HL-60 (cell line): ENCODE measurements around the gene TEX101.

Source experiments
- DNase-seq, 2 experiments: peaks; one replicate each; pipeline ENCODE4 v3.0.0-alpha.2; 2010 to 2020; ENCODE audit warnings: low read depth in 1 of 2, low spot score in 1 of 2
- H3K27ac ChIP-seq: fragments of 250-450 bp; sonication (Bioruptor Pico); replicated peaks from 2 replicates; pipeline ENCODE4 v1.5.1; 2020; ENCODE audit warnings: mild to moderate bottlenecking, moderate library complexity
- H3K27me3 ChIP-seq: fragments of 250-450 bp; sonication (Bioruptor Pico); 2 replicates; pipeline ENCODE4 v1.5.1; 2021; ENCODE audit warnings: mild to moderate bottlenecking, moderate library complexity; ENCODE audit not compliant: insufficient read depth, poor library complexity, severe bottlenecking
- H3K4me3 ChIP-seq: replicated peaks from 2 replicates; pipeline ENCODE4 v1.5.1; 2011; ENCODE audit warnings: mild to moderate bottlenecking, control low read depth, low read length; ENCODE audit not compliant: insufficient read depth
- CTCF ChIP-seq: IDR thresholded peaks from one replicate; pipeline ENCODE4 v1.5.1; 2011; ENCODE audit warnings: low read length, control low read depth, inconsistent platforms; ENCODE audit not compliant: insufficient read depth
- GABPA ChIP-seq: IDR thresholded peaks from 2 replicates; pipeline ENCODE4 v1.6.1; 2012; ENCODE audit warnings: low read depth
- POLR2AphosphoS5 ChIP-seq: IDR thresholded peaks from 2 replicates; pipeline ENCODE4 v1.6.1; 2012; ENCODE audit warnings: low read depth
- REST ChIP-seq: IDR thresholded peaks from 2 replicates; pipeline ENCODE4 v1.6.1; 2012; ENCODE audit warnings: low read depth; ENCODE audit not compliant: insufficient replicate concordance
- SPI1 ChIP-seq: IDR thresholded peaks from 2 replicates; pipeline ENCODE4 v1.6.1; 2012; ENCODE audit warnings: low read depth, mild to moderate bottlenecking, borderline replicate concordance

The TEX101 gene

DNA sequence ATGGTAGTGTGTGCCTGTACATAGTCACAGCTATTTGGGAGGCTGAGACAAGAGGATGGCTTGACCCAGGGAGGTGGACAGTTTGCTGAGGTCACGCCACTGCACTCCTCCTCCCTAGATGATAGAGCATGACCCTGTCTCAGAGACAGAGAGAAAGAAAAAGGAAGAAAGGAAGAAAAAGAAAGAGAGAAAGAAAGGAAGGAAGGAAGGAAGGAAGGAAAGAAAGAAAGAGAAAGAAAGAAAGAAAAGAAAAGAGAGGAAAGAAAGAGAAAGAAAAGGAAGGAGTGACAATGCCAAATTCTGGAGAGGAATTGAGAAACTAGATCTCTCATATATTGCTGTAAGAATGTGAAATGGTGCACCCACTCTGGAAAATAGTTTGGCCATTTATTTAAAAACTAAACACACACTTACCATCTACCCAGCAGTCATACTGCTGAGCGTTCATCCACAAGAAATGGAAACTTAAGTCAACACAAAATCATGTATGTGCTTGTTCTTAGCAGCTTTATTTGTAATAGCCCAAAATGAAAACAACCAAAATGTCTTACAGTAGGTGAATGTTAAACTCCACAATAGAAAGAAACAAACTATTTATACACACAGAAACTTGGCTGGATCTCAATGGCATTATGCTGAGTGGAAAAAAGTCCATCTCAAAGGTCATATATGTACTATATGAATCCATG lies 7.5 kb downstream of the TEX101 start:
- no peak for DNase-seq
- H3K27ac ChIP-seq = no peak overlapping the region
- no peak overlapping the region for H3K4me3 ChIP-seq
- TF ChIP-seq POLR2AphosphoS5 = no peak
- TF ChIP-seq SPI1 = no peak
- TF ChIP-seq CTCF = no peak
- no peak for TF ChIP-seq GABPA
- no peak for TF ChIP-seq REST
- no peaks in the 10 kb centered on the region for H3K27me3 ChIP-seq

- no peak for DNase-seq
- H3K27ac ChIP-seq = no peak overlapping the region
- no peak for TF ChIP-seq POLR2AphosphoS5
- no peak for TF ChIP-seq GABPA
- no peak for TF ChIP-seq REST
- no peak for TF ChIP-seq CTCF
- TF ChIP-seq SPI1 = no peak
- no peak overlapping the region for H3K4me3 ChIP-seq
- H3K27me3 ChIP-seq = no peaks in the 10 kb centered on the region
Observed at GRCh38 chr19:43422689-43423066, 8.0 kb downstream of the TEX101 start.

- DNase-seq = no peak
- no peak overlapping the region for H3K4me3 ChIP-seq
- H3K27ac ChIP-seq = no peak overlapping the region
- no peak for TF ChIP-seq CTCF
- no peak for TF ChIP-seq REST
- TF ChIP-seq POLR2AphosphoS5 = no peak
- TF ChIP-seq GABPA = no peak
- no peak for TF ChIP-seq SPI1
- no peaks in the 10 kb centered on the region for H3K27me3 ChIP-seq
Observed at GRCh38 chr19:43423779-43424178, 9.1 kb downstream of the TEX101 start.
